HL-60 (cell line): Measurements from ENCODE around the gene TMTC1.

Experiments used
- CTCF ChIP-seq: IDR thresholded peaks from one replicate; pipeline ENCODE4 v1.5.1; 2011; ENCODE audit warnings: low read length, control low read depth, inconsistent platforms; ENCODE audit not compliant: insufficient read depth
- POLR2AphosphoS5 ChIP-seq: IDR thresholded peaks from 2 replicates; pipeline ENCODE4 v1.6.1; 2012; ENCODE audit warnings: low read depth
- REST ChIP-seq: IDR thresholded peaks from 2 replicates; pipeline ENCODE4 v1.6.1; 2012; ENCODE audit warnings: low read depth; ENCODE audit not compliant: insufficient replicate concordance
- SPI1 ChIP-seq: IDR thresholded peaks from 2 replicates; pipeline ENCODE4 v1.6.1; 2012; ENCODE audit warnings: low read depth, mild to moderate bottlenecking, borderline replicate concordance

- TF ChIP-seq CTCF (no peak), POLR2AphosphoS5 (no peak), SPI1 (peak; percentile 32; the same call in 1 of the 2 replicates), REST (no peak)
Measured at GRCh38 chr12:29578070-29578469, 205.7 kb downstream of the TMTC1 start.
